ENCODE measurements around the gene GDF2. TPM values are rescaled to one million over a fixed set of nuclear protein-coding genes. Genes with fewer than 3 reads are reported as not detected.
A peak's percentile ranks its signal among the peaks of the same experiment; 100 is the strongest.

The GDF2 gene
- total and polyA plus RNA-seq, 12 donors, result not detected

DNA sequence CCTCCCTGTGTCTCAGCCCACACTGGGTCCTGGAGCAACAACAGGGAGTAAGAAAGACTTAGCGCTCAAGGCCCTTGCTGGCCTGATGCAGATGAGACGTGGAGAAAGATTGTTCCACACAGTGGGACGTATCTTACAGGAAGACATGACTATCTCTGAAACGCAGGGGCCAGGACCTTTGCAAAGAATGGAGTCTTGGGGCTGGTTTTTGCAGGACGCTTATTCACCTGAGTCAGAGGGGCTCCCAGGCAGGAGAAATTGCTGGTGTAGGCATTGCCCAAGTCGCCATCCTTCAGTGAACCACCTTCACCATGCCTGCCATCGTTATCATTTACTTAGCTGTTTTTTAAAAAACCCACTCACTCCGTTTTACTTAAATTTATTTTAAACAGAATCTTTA lies 34.0 kb upstream of the GDF2 start:
- DNase-seq, result no peak
- 81 to 83% methylated on average over 8 of the region's 8 CpGs for WGBS, 2 donors
- TF ChIP-seq, protein P1, sequence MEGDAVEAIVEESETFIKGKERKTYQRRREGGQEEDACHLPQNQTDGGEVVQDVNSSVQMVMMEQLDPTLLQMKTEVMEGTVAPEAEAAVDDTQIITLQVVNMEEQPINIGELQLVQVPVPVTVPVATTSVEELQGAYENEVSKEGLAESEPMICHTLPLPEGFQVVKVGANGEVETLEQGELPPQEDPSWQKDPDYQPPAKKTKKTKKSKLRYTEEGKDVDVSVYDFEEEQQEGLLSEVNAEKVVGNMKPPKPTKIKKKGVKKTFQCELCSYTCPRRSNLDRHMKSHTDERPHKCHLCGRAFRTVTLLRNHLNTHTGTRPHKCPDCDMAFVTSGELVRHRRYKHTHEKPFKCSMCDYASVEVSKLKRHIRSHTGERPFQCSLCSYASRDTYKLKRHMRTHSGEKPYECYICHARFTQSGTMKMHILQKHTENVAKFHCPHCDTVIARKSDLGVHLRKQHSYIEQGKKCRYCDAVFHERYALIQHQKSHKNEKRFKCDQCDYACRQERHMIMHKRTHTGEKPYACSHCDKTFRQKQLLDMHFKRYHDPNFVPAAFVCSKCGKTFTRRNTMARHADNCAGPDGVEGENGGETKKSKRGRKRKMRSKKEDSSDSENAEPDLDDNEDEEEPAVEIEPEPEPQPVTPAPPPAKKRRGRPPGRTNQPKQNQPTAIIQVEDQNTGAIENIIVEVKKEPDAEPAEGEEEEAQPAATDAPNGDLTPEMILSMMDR (IDR thresholded peaks at IDR 0.05), result no peak

DNA sequence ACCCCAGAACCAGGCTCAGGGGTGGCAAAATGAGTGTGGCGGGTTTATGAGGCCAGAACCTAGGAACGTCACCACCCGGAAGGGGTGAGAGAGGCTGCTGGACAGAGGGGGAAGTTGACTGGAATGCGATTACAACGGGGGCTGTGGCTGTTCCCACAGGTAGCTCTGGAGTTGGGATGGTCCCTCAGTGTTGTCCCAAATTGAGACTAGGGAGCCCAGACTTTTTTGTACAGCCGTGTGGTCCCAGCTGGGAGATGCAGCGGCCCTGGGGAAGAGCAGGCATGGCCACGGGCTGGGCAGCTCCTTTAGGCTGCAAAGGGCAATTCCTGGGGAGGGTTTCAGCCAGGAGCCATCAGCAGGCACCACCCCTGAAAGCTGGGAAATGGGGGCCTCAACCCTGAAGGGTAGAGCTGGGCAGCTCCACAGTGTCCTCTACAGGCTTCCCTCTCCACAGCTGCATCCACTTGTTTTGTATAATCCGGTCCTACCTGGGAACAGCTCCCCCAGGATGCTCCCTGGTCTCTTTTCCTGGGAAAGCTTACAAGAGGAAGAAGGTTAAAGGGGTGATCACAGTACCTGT lies 33.2 kb upstream of the GDF2 start:
- no peak for DNase-seq
- H3K4me3 ChIP-seq, result no peak overlapping the region
- intact Hi-C loops (cut with DNase I), result no loop called here
- no peak for ATAC-seq
- TF ChIP-seq, protein P1 (IDR thresholded peaks at IDR 0.05), result no peak
- no peaks in the 10 kb centered on the region for H3K9me3 ChIP-seq
- no peak overlapping the region for H3K27ac ChIP-seq
- peaks cover 0 to 12% (median 7%) of the 10 kb centered on the region in 9 donors for H3K4me1 ChIP-seq
- no peaks in the 10 kb centered on the region for H3K36me3 ChIP-seq
- peaks cover 0 to 3% (median 0%) of the 10 kb centered on the region in 7 donors for H3K27me3 ChIP-seq
- 71 to 78% methylated on average over 9 of the region's 9 CpGs for WGBS, 2 donors

More for the DNA sequence above, 34.0 kb upstream of the GDF2 start:
- H3K4me1 ChIP-seq, result peaks cover 0 to 12% (median 7%) of the 10 kb centered on the region in 9 donors
- H3K27me3 ChIP-seq, result no peaks in the 10 kb centered on the region
- no peak overlapping the region for H3K27ac ChIP-seq
- H3K36me3 ChIP-seq, result no peaks in the 10 kb centered on the region
- ATAC-seq, result no peak
- intact Hi-C loops (cut with DNase I), result no loop called here
- H3K9me3 ChIP-seq, result no peaks in the 10 kb centered on the region
- no peak overlapping the region for H3K4me3 ChIP-seq

DNA sequence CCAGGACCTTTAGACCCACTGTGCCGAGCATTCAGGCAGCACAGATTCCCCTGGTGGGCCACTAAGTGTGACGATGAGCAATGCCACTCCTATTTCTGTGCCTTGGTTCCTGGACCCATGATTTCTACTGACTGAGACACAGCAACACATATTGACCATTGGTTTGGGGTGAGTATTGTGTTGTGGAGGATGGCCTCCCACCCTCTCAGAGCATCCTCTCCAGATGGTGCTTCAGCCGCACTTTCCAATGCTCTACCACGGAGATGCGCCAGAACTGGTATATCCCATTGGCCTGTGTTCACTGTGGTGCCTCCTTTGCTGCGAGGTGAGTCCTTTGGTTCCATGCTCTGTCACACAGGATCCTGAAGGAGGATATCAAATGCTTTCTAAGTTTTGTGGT lies 32.3 kb upstream of the GDF2 start:
- no peak overlapping the region for H3K4me3 ChIP-seq
- H3K27me3 ChIP-seq, result peaks cover 0 to 8% (median 0%) of the 10 kb centered on the region in 7 donors
- TF ChIP-seq, protein P1 (IDR thresholded peaks at IDR 0.05), result no peak
- intact Hi-C loops (cut with DNase I), result no loop called here
- no peaks in the 10 kb centered on the region for H3K36me3 ChIP-seq
- no peaks in the 10 kb centered on the region for H3K9me3 ChIP-seq
- H3K4me1 ChIP-seq, result peaks cover 0 to 12% (median 7%) of the 10 kb centered on the region in 9 donors
- ATAC-seq, result no peak
- no peak for DNase-seq
- 92 to 93% methylated on average over 6 of the region's 6 CpGs for WGBS, 2 donors
- no peak overlapping the region for H3K27ac ChIP-seq

DNA sequence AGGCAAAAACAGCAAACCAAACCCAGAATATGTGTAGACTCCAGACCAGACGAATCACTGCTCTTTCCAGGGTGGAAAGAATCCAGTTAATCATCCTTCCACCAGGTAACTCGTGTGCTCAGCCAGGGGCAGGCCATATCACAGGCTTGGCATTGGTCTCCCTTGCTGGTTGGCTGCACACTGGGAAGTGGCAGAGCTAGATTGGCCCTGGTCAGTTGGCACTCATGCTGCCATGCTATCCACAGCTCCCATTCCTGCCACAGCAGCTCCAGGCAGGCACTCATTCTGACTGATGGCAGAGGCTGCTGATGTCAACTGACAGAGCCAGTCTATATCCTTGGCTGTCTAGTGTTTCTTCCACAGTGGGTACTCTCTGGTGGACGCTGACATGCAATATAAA lies 31.9 kb upstream of the GDF2 start:
- Histone ChIP-seq H3K4me3 (no peak overlapping the region), H3K27ac (no peak overlapping the region), H3K9me3 (no peaks in the 10 kb centered on the region), H3K27me3 (peaks cover 0 to 8% (median 2%) of the 10 kb centered on the region in 7 donors), H3K36me3 (no peaks in the 10 kb centered on the region), H3K4me1 (peaks cover 0 to 12% (median 7%) of the 10 kb centered on the region in 9 donors)
- DNase-seq, result no peak
- peak in 5 of 8 donors; percentile 9 to 49 (median 31) for ATAC-seq
- intact Hi-C loops (cut with DNase I), result no loop called here
- WGBS, 2 donors, result 62 to 68% methylated on average over 3 of the region's 3 CpGs
- TF ChIP-seq, protein P1 (IDR thresholded peaks at IDR 0.05), result no peak

Measured in heart right ventricle (tissue), 16 donors.